Loucy (cell line): ENCODE data around the gene ATRAID.

Experiments used
- EZH2phosphoT487 ChIP-seq: fragments of 200-600 bp; IDR thresholded peaks from 2 replicates; pipeline ENCODE4 v1.6.1; 2018; ENCODE audit warnings: antibody characterized with exemption, mild to moderate bottlenecking, moderate library complexity, borderline replicate concordance
- TF ChIP-seq, protein P1 (sequence below): fragments of 200-600 bp; sonication (generic); conservative IDR thresholded peaks from 2 replicates; pipeline ENCODE4 v1.5.1; 2014; ENCODE audit warnings: mild to moderate bottlenecking, antibody characterized with exemption, low read length

DNA sequence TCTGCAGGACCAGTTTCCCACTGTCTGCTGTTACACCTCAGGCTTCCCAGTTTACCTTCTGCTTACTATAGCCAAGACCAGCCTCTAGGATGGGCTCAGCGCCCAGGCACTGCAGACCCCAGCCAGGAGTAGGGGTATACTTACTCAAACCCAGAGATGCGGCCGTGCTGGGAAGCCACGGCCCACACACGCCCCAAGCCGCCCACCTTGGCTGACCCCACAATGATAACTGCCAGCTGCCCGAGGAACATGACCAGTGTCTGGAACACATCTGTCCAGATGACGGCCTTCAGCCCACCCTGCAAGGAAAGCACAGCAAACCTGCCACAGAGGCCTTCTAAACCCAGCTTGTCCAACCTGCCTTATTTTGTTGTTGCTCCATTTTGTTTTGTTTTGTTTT is 6.6 kb upstream of the ATRAID start:
- TF ChIP-seq, protein P1, sequence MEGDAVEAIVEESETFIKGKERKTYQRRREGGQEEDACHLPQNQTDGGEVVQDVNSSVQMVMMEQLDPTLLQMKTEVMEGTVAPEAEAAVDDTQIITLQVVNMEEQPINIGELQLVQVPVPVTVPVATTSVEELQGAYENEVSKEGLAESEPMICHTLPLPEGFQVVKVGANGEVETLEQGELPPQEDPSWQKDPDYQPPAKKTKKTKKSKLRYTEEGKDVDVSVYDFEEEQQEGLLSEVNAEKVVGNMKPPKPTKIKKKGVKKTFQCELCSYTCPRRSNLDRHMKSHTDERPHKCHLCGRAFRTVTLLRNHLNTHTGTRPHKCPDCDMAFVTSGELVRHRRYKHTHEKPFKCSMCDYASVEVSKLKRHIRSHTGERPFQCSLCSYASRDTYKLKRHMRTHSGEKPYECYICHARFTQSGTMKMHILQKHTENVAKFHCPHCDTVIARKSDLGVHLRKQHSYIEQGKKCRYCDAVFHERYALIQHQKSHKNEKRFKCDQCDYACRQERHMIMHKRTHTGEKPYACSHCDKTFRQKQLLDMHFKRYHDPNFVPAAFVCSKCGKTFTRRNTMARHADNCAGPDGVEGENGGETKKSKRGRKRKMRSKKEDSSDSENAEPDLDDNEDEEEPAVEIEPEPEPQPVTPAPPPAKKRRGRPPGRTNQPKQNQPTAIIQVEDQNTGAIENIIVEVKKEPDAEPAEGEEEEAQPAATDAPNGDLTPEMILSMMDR = no peak
- no peak for TF ChIP-seq EZH2phosphoT487
